Measurements from ENCODE around the gene SLC29A4.

GRCh38 chr7:5343884-5344283, 61.1 kb downstream of the SLC29A4 start:
- TF ChIP-seq, protein P1, sequence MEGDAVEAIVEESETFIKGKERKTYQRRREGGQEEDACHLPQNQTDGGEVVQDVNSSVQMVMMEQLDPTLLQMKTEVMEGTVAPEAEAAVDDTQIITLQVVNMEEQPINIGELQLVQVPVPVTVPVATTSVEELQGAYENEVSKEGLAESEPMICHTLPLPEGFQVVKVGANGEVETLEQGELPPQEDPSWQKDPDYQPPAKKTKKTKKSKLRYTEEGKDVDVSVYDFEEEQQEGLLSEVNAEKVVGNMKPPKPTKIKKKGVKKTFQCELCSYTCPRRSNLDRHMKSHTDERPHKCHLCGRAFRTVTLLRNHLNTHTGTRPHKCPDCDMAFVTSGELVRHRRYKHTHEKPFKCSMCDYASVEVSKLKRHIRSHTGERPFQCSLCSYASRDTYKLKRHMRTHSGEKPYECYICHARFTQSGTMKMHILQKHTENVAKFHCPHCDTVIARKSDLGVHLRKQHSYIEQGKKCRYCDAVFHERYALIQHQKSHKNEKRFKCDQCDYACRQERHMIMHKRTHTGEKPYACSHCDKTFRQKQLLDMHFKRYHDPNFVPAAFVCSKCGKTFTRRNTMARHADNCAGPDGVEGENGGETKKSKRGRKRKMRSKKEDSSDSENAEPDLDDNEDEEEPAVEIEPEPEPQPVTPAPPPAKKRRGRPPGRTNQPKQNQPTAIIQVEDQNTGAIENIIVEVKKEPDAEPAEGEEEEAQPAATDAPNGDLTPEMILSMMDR (conservative IDR thresholded peaks at IDR 0.05; ENCODE audit: low read depth, low read length), result no peak
- TF ChIP-seq RCOR1 (IDR thresholded peaks at IDR 0.05; ENCODE audit: insufficient replicate concordance, low read length) (no peak), SMC3 (IDR thresholded peaks at IDR 0.05; ENCODE audit: low read depth, low read length) (no peak), POLR2A (IDR thresholded peaks at IDR 0.05; ENCODE audit: low read depth, low read length) (no peak)
